HCT116 (cell line): ENCODE measurements around the gene NDC80. TPM values are rescaled to one million over a fixed set of nuclear protein-coding genes. Genes with fewer than 3 reads are reported as not detected.

Source experiments
- ATAC-seq: fragments of 200-7000 bp; cut with Tn5 transposase; 2 replicates; pipeline ENCODE4 v1.9.1; 2020; ENCODE audit warnings: mild to moderate bottlenecking, moderate library complexity
- BruUV-seq: library from RNA; stranded (reverse); fragments of 400-500 nt; replicated peaks from 2 replicates; lab custom pipeline; 2021; lab: Mats Ljungman, UMichigan
- CTCF ChIA-PET: fragments of 300-600 bp; sonication (Branson Sonifier 250); formaldehyde crosslinking; loops from one replicate; lab custom pipeline; 2021; ENCODE audit warnings: antibody characterized with exemption; lab: Charles Lee
- POLR2A ChIA-PET: fragments of 300-600, 350-600 bp; sonication (Branson Sonifier 250); formaldehyde crosslinking; loops from one replicate; lab custom pipeline; 2021; ENCODE audit warnings: antibody characterized with exemption; lab: Charles Lee
- RAD21 ChIA-PET, 2 experiments: fragments of 300-600 bp; sonication (Branson Sonifier 250); formaldehyde crosslinking; loops; one replicate each; lab custom pipeline; 2023; ENCODE audit warnings: low total read pairs in 2 of 2; ENCODE audit not compliant: uncharacterized antibody in 2 of 2, unreplicated experiment in 2 of 2, low non-redundant PET in 1 of 2; lab: Charles Lee
- DNase-seq: peaks from one replicate; pipeline ENCODE4 v3.0.0-alpha.2; 2010; ENCODE audit warnings: low read depth, low spot score
- H2AFZ ChIP-seq: fragments of 200-600 bp; shearing (Covaris generic), sonication (generic); 2 replicates; pipeline ENCODE4 v1.6.1; 2017; ENCODE audit warnings: low read depth, mixed run types, mixed read lengths, antibody characterized with exemption, low read length; ENCODE audit not compliant: poor library complexity, severe bottlenecking
- H3K27ac ChIP-seq: 2 replicates; pipeline ENCODE4 v1.5.1; 2012; ENCODE audit warnings: low read depth, low read length
- H3K27me3 ChIP-seq: fragments of 200-600 bp; sonication (generic); 2 replicates; pipeline ENCODE4 v1.6.1; 2016; ENCODE audit warnings: mixed run types, low read length, mixed read lengths; ENCODE audit not compliant: insufficient read depth
- H3K36me3 ChIP-seq, 2 experiments: fragments of 200-500 bp in 1 of 2; fragments of 200-600 bp in 1 of 2; sonication (Bioruptor generic) in 1 of 2; sonication (generic) in 1 of 2; 2 replicates each; pipeline versions ENCODE4 v1.5.1 to v1.6.1; 2014 to 2016; ENCODE audit warnings: low read length in 2 of 2, inconsistent platforms in 1 of 2, mixed read lengths in 1 of 2, mixed run types in 1 of 2; ENCODE audit not compliant: insufficient read depth in 2 of 2, control insufficient read depth in 1 of 2
- H3K4me1 ChIP-seq, 2 experiments: fragments of 200-600 bp in 1 of 2; sonication (generic) in 1 of 2; 2 replicates each; pipeline versions ENCODE4 v1.5.1 to v1.6.1; 2012 to 2017; ENCODE audit warnings: low read length in 2 of 2, inconsistent platforms in 1 of 2, mild to moderate bottlenecking in 1 of 2, mixed read lengths in 1 of 2, mixed run types in 1 of 2, moderate library complexity in 1 of 2; ENCODE audit not compliant: insufficient read depth in 2 of 2, control insufficient read depth in 1 of 2
- H3K4me2 ChIP-seq: fragments of 200-600 bp; sonication (generic); 2 replicates; pipeline ENCODE4 v1.6.1; 2017; ENCODE audit warnings: mixed run types, low read length, mixed read lengths
- H3K4me3 ChIP-seq, 2 experiments: fragments of 200-600 bp in 1 of 2; sonication (generic) in 1 of 2; replicated peaks in 1 of 2; 2 replicates each; pipeline ENCODE4 v1.5.1; 2011 to 2016; ENCODE audit warnings: low read length in 2 of 2, control low read depth in 1 of 2, low read depth in 1 of 2, mild to moderate bottlenecking in 1 of 2, mixed read lengths in 1 of 2, mixed run types in 1 of 2
- H3K79me2 ChIP-seq: fragments of 200-600 bp; sonication (generic); 2 replicates; pipeline ENCODE4 v1.6.1; 2017; ENCODE audit warnings: mild to moderate bottlenecking, mixed run types, low read length, moderate library complexity, mixed read lengths; ENCODE audit not compliant: insufficient read depth
- H3K9ac ChIP-seq: fragments of 200-600 bp; sonication (generic); 2 replicates; pipeline ENCODE4 v1.6.1; 2016; ENCODE audit warnings: low read length, mixed read lengths
- H3K9me2 ChIP-seq: fragments of 200-600 bp; sonication (generic), shearing (Covaris generic); 2 replicates; pipeline ENCODE4 v1.6.1; 2017; ENCODE audit warnings: mixed run types, mild to moderate bottlenecking, moderate library complexity; ENCODE audit not compliant: insufficient read depth
- H3K9me3 ChIP-seq, 2 experiments: fragments of 200-500 bp in 1 of 2; fragments of 200-600 bp in 1 of 2; sonication (Bioruptor generic) in 1 of 2; sonication (generic) in 1 of 2; 2 replicates each; pipeline ENCODE4 v1.6.1; 2014 to 2017; ENCODE audit warnings: low read length in 2 of 2, mixed read lengths in 2 of 2, inconsistent platforms in 1 of 2, low read depth in 1 of 2, mild to moderate bottlenecking in 1 of 2, mixed run types in 1 of 2, moderate library complexity in 1 of 2; ENCODE audit not compliant: control insufficient read depth in 1 of 2, insufficient read depth in 1 of 2
- H4K20me1 ChIP-seq: fragments of 200-600 bp; sonication (generic), shearing (Covaris generic); 2 replicates; pipeline ENCODE4 v1.6.1; 2017; ENCODE audit warnings: mixed run types, mild to moderate bottlenecking, moderate library complexity; ENCODE audit not compliant: insufficient read depth
- ATF3 ChIP-seq: IDR thresholded peaks from 2 replicates; pipeline ENCODE4 v1.6.1; 2012
- CBX3 ChIP-seq: IDR thresholded peaks from 2 replicates; pipeline ENCODE4 v1.6.1; 2012; ENCODE audit warnings: low read depth
- EGR1 ChIP-seq: IDR thresholded peaks from 2 replicates; pipeline ENCODE4 v1.6.1; 2012; ENCODE audit warnings: low read depth
- ELF1 ChIP-seq: IDR thresholded peaks from 2 replicates; pipeline ENCODE4 v1.6.1; 2012; ENCODE audit warnings: low read depth, borderline replicate concordance
- EZH2 ChIP-seq: fragments of 200-600 bp; sonication (generic); IDR thresholded peaks from 2 replicates; pipeline ENCODE4 v1.6.1; 2017; ENCODE audit warnings: antibody characterized with exemption, mixed run types
- EZH2phosphoT487 ChIP-seq: fragments of 200-600 bp; IDR thresholded peaks from 2 replicates; pipeline ENCODE4 v1.6.1; 2018; ENCODE audit warnings: antibody characterized with exemption, borderline replicate concordance
- FOSL1 ChIP-seq: IDR thresholded peaks from 2 replicates; pipeline ENCODE4 v1.6.1; 2012; ENCODE audit warnings: low read depth
- JUND ChIP-seq: IDR thresholded peaks from 2 replicates; pipeline ENCODE4 v1.6.1; 2012
- POLR2AphosphoS5 ChIP-seq: IDR thresholded peaks from 2 replicates; pipeline ENCODE4 v1.6.1; 2011; ENCODE audit warnings: mild to moderate bottlenecking, low read depth, low read length, moderate library complexity
- RAD21 ChIP-seq: IDR thresholded peaks from 2 replicates; pipeline ENCODE4 v1.6.1; 2012; ENCODE audit warnings: low read depth, mild to moderate bottlenecking
- REST ChIP-seq: IDR thresholded peaks from 2 replicates; pipeline ENCODE4 v1.6.1; 2012; ENCODE audit warnings: low read depth
- SIN3A ChIP-seq: IDR thresholded peaks from 2 replicates; pipeline ENCODE4 v1.6.1; 2012; ENCODE audit warnings: low read depth
- SP1 ChIP-seq: IDR thresholded peaks from 2 replicates; pipeline ENCODE4 v1.6.1; 2012; ENCODE audit warnings: low read depth
- YY1 ChIP-seq: IDR thresholded peaks from 2 replicates; pipeline ENCODE4 v1.6.1; 2011; ENCODE audit warnings: low read length, low read depth, moderate library complexity, mild to moderate bottlenecking; ENCODE audit not compliant: insufficient replicate concordance; ENCODE audit errors: extremely low read depth
- ZBTB33 ChIP-seq: IDR thresholded peaks from 2 replicates; pipeline ENCODE4 v1.6.1; 2011; ENCODE audit warnings: mild to moderate bottlenecking, low read length, moderate library complexity; ENCODE audit not compliant: insufficient replicate concordance; ENCODE audit errors: extremely low read depth
- ZFX ChIP-seq: fragments of 450-650 bp; IDR thresholded peaks from 2 replicates; pipeline ENCODE4 v1.6.1; 2017
- ZNF274 ChIP-seq: fragments of 200-500 bp; sonication (Bioruptor generic); IDR thresholded peaks from 2 replicates; pipeline ENCODE4 v1.6.1; 2014; ENCODE audit warnings: mild to moderate bottlenecking, low read depth, low read length, inconsistent platforms
- intact Hi-C: fragments of 100-400 bp; cut with micrococcal nuclease; formaldehyde crosslinking; loops from 2 replicates; pipeline ENCODE4 v1.10.0; 2022
- total RNA-seq: library from RNA; stranded (reverse); gene quantifications from one replicate; pipeline ENCODE4 v1.2.1, GENCODE V29; 2021; ENCODE audit not compliant: unreplicated experiment

The NDC80 gene
- total RNA-seq, 1 experiment from 2014 or later: 46.0 TPM

DNA sequence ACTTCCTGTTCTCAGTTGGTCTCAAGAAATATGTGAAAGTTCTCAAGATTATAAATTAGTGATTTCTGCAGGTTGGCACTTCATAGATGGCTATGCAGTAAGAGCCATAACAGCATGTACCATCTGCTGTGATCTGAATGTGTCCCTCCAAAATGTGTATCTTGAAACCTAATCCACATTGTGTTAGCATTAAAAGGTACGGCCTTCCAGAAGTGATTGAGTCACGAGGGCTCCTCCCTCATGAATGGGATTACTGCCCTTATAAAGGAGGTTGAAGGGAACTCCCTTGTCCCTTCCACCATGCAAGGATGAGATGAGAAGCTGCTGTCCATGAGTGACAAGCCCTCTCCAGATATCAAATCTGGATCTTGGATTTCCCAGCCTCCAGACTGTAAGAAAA is 45.0 kb upstream of the NDC80 start:
- Histone ChIP-seq H3K4me3 (no peak overlapping the region), H3K27ac (no peak overlapping the region), H3K79me2 (no peaks in the 10 kb centered on the region), H3K9me3 (no peaks in the 10 kb centered on the region), H3K36me3 (no peaks in the 10 kb centered on the region), H3K9ac (no peak overlapping the region), H3K9me2 (no peaks in the 10 kb centered on the region), H2AFZ (no peak overlapping the region), H4K20me1 (no peaks in the 10 kb centered on the region), H3K27me3 (no peaks in the 10 kb centered on the region), H3K4me1 (no peaks in the 10 kb centered on the region), H3K4me2 (no peak overlapping the region)
- ChIA-PET POLR2A (no interaction called here), RAD21 (no interaction called here), CTCF (no interaction called here)
- DNase-seq: no peak
- intact Hi-C loops: no loop called here
- ATAC-seq: no peak
- no TSS peak for BruUV-seq
- no peak for TF ChIP-seq ZBTB33
- TF ChIP-seq EGR1: no peak
- TF ChIP-seq ZNF274: no peak
- TF ChIP-seq ATF3: no peak
- TF ChIP-seq CBX3: no peak
- TF ChIP-seq REST: no peak
- no peak for TF ChIP-seq FOSL1
- no peak for TF ChIP-seq ZFX
- no peak for TF ChIP-seq ELF1
- TF ChIP-seq RAD21: no peak
- no peak for TF ChIP-seq JUND
- TF ChIP-seq YY1: no peak
- no peak for TF ChIP-seq EZH2
- no peak for TF ChIP-seq SP1
- TF ChIP-seq EZH2phosphoT487: no peak
- no peak for TF ChIP-seq SIN3A
- no peak for TF ChIP-seq POLR2AphosphoS5
